Suprapubic skin (tissue), 4 donors: Measurements from ENCODE around the gene COX20. TPM values are rescaled to one million over a fixed set of nuclear protein-coding genes. Genes with fewer than 3 reads are reported as not detected.

Source experiments
- DNase-seq, 2 donors: peaks; one replicate each; pipeline ENCODE4 v3.0.0-alpha.2; 2019; ENCODE audit warnings: low spot score in 2 of 2
- H3K27ac ChIP-seq: fragments of 200-600 bp; sonication (generic); one replicate; pipeline ENCODE4 v1.5.1; 2019
- H3K27me3 ChIP-seq: fragments of 200-600 bp; sonication (generic); one replicate; pipeline ENCODE4 v1.5.1; 2019
- H3K36me3 ChIP-seq: fragments of 200-600 bp; sonication (generic); one replicate; pipeline ENCODE4 v1.5.1; 2019
- H3K4me1 ChIP-seq: fragments of 200-600 bp; sonication (generic); one replicate; pipeline ENCODE4 v1.5.1; 2019
- H3K4me3 ChIP-seq: fragments of 200-600 bp; sonication (generic); one replicate; pipeline ENCODE4 v1.5.1; 2019; ENCODE audit warnings: mild to moderate bottlenecking
- H3K9me3 ChIP-seq: fragments of 200-600 bp; sonication (generic); one replicate; pipeline ENCODE4 v1.5.1; 2019
- EP300 ChIP-seq: sonication (generic); formaldehyde crosslinking; IDR thresholded peaks from one replicate; pipeline ENCODE4 v1.6.1; 2017; ENCODE audit warnings: antibody characterized with exemption
- POLR2A ChIP-seq, 2 donors: fragments of 450-650 bp; IDR thresholded peaks; one replicate each; pipeline ENCODE4 v1.6.1; 2017; ENCODE audit warnings: antibody characterized with exemption in 2 of 2, mild to moderate bottlenecking in 2 of 2, moderate library complexity in 2 of 2
- POLR2AphosphoS5 ChIP-seq, 3 donors: sonication (generic); formaldehyde crosslinking; IDR thresholded peaks; one replicate each; pipeline ENCODE4 v1.6.1; 2017; ENCODE audit warnings: antibody characterized with exemption in 3 of 3
- WGBS: methylation state at CpG from one replicate; pipeline ENCODE4 v1.1.5; 2018; 5-methylcytosine and 5-hydroxymethylcytosine counted together
- total RNA-seq, 4 donors: library from RNA; depleted of rRNA; stranded (reverse); fragments of >200 nt; gene quantifications; one replicate each; pipeline ENCODE4 v1.1.0, GENCODE V29; 2016
- TF ChIP-seq, protein P1 (sequence below), 2 donors: fragments of 200-600 bp in 1 of 2; fragments of 450-650 bp in 1 of 2; sonication (generic) in 1 of 2; IDR thresholded peaks; one replicate each; pipeline ENCODE4 v1.5.1; 2016 to 2019; ENCODE audit warnings: antibody characterized with exemption in 2 of 2, mild to moderate bottlenecking in 1 of 2, moderate library complexity in 1 of 2

COX20 gene
- total RNA-seq, 4 donors from 2014 or later: 19.4 to 30.3 (median 25.3) TPM

DNA sequence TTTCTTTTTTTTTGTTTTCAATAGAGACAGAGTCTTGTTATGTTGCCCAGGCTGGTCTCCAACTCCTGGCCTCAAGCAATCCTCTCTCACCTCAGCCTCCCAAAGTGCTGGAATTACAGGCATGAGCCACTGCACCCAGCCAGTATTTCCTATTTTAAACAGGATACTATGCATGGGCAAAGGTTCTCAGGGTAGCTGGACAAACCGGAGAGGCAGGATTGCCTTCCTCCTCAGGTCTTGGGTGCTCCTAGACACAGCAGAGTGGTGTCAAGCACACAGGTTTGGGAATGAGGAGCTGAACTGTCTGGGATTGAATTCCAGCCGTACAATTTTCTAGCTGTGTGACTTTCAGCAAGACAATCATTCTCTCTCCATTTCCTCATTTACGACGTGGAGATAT lies 51.8 kb downstream of the COX20 start:
- Histone ChIP-seq H3K36me3 (no peaks in the 10 kb centered on the region), H3K4me3 (no peak overlapping the region), H3K27ac (no peak overlapping the region), H3K9me3 (no peaks in the 10 kb centered on the region), H3K4me1 (no peaks in the 10 kb centered on the region), H3K27me3 (no peaks in the 10 kb centered on the region)
- TF ChIP-seq POLR2AphosphoS5 (IDR thresholded peaks at IDR 0.05) (no peak), POLR2A (IDR thresholded peaks at IDR 0.05) (no peak), EP300 (no peak)
- TF ChIP-seq, protein P1, sequence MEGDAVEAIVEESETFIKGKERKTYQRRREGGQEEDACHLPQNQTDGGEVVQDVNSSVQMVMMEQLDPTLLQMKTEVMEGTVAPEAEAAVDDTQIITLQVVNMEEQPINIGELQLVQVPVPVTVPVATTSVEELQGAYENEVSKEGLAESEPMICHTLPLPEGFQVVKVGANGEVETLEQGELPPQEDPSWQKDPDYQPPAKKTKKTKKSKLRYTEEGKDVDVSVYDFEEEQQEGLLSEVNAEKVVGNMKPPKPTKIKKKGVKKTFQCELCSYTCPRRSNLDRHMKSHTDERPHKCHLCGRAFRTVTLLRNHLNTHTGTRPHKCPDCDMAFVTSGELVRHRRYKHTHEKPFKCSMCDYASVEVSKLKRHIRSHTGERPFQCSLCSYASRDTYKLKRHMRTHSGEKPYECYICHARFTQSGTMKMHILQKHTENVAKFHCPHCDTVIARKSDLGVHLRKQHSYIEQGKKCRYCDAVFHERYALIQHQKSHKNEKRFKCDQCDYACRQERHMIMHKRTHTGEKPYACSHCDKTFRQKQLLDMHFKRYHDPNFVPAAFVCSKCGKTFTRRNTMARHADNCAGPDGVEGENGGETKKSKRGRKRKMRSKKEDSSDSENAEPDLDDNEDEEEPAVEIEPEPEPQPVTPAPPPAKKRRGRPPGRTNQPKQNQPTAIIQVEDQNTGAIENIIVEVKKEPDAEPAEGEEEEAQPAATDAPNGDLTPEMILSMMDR (IDR thresholded peaks at IDR 0.05): no peak
- no peak for DNase-seq
- 86% methylated on average over 4 of the region's 4 CpGs for WGBS

DNA sequence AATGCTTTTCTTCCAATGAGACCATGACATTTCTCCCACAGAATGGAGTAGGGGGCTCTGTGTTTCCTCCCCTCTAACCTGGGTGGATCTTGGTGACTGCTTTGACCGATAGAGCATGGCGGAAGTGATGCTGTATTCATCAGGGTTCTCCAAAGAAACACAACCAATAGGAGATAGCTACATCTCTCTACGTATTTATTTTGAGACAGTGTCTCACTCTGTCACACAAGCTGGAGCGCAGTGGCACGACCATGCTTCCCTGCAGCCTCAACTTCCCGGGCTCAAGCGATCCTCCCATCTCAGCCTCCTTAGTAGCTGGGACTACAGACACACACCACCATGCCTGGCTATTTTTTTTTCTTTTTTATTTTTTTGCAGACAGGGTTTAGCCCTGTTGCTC lies 58.4 kb downstream of the COX20 start:
- no peak overlapping the region for H3K27ac ChIP-seq
- no peak for DNase-seq
- H3K36me3 ChIP-seq: no peaks in the 10 kb centered on the region
- no peaks in the 10 kb centered on the region for H3K9me3 ChIP-seq
- H3K27me3 ChIP-seq: no peaks in the 10 kb centered on the region
- no peaks in the 10 kb centered on the region for H3K4me1 ChIP-seq
- no peak for TF ChIP-seq POLR2AphosphoS5 (IDR thresholded peaks at IDR 0.05)
- no peak for TF ChIP-seq POLR2A (IDR thresholded peaks at IDR 0.05)
- TF ChIP-seq, protein P1 (IDR thresholded peaks at IDR 0.05): no peak
- no peak for TF ChIP-seq EP300
- 89% methylated on average over 7 of the region's 7 CpGs for WGBS
- H3K4me3 ChIP-seq: no peak overlapping the region

Other genes starting within 250 kb of the COX20 start
- 10 to 100 TPM; 24.0 to 31.6 (median 30.2) TPM for gene DESI2, start 182.5 kb upstream of the COX20 start, total RNA-seq
- gene HNRNPU, start 28.9 kb downstream of the COX20 start, total RNA-seq: 100 to 1,000 TPM; 275 to 441 (median 310) TPM